ENCODE results near the gene KNOP1.

Gene KNOP1

GRCh38 chr16:19754644-19755036 is 36.6 kb upstream of the KNOP1 start:
- H3K79me2 ChIP-seq (ENCODE audit: insufficient read depth, low read length), result no peaks in the 10 kb centered on the region
- H3K9me2 ChIP-seq (ENCODE audit: low read depth, low read length), result no peaks in the 10 kb centered on the region
- H3K4me2 ChIP-seq (ENCODE audit: low read length), result no peak overlapping the region
- H3K4me1 ChIP-seq (ENCODE audit: insufficient read depth, low read length, severe bottlenecking), result no peaks in the 10 kb centered on the region
- H4K20me1 ChIP-seq (ENCODE audit: insufficient read depth, low read length), result no peaks in the 10 kb centered on the region
- H3K9ac ChIP-seq (ENCODE audit: low read length), result no peak overlapping the region
- H3K27ac ChIP-seq (ENCODE audit: low read depth, low read length, poor library complexity, severe bottlenecking), result no peak overlapping the region
- no peak overlapping the region for H3K4me3 ChIP-seq (ENCODE audit: low read depth, low read length, poor library complexity, severe bottlenecking)
- H3F3A ChIP-seq (ENCODE audit: insufficient read depth, low read length), result no peaks in the 10 kb centered on the region
- TF ChIP-seq EZH2 (IDR thresholded peaks at IDR 0.05; ENCODE audit: borderline replicate concordance, low read length), result no peak
- TF ChIP-seq CTCF (IDR thresholded peaks at IDR 0.05; ENCODE audit: low read length), result no peak
- H2AFZ ChIP-seq (ENCODE audit: low read length), result no peak overlapping the region
- H3K9me3 ChIP-seq (ENCODE audit: low read length), result no peaks in the 10 kb centered on the region
- H3K27me3 ChIP-seq (ENCODE audit: insufficient read depth, low read length), result no peaks in the 10 kb centered on the region
- no peaks in the 10 kb centered on the region for H3K36me3 ChIP-seq (ENCODE audit: insufficient read depth, low read length)

- Histone ChIP-seq H3K9me3 (ENCODE audit: low read length) (no peaks in the 10 kb centered on the region), H3K9ac (ENCODE audit: low read length) (no peak overlapping the region), H3K4me3 (ENCODE audit: low read depth, low read length, poor library complexity, severe bottlenecking) (no peak overlapping the region), H3K9me2 (ENCODE audit: low read depth, low read length) (no peaks in the 10 kb centered on the region), H3K36me3 (ENCODE audit: insufficient read depth, low read length) (no peaks in the 10 kb centered on the region), H3K79me2 (ENCODE audit: insufficient read depth, low read length) (no peaks in the 10 kb centered on the region), H3K27me3 (ENCODE audit: insufficient read depth, low read length) (no peaks in the 10 kb centered on the region), H3K4me2 (ENCODE audit: low read length) (no peak overlapping the region), H2AFZ (ENCODE audit: low read length) (no peak overlapping the region), H3F3A (ENCODE audit: insufficient read depth, low read length) (no peaks in the 10 kb centered on the region), H3K4me1 (ENCODE audit: insufficient read depth, low read length, severe bottlenecking) (no peaks in the 10 kb centered on the region), H3K27ac (ENCODE audit: low read depth, low read length, poor library complexity, severe bottlenecking) (no peak overlapping the region), H4K20me1 (ENCODE audit: insufficient read depth, low read length) (no peaks in the 10 kb centered on the region)
- TF ChIP-seq EZH2 (IDR thresholded peaks at IDR 0.05; ENCODE audit: borderline replicate concordance, low read length), result no peak
- TF ChIP-seq CTCF (IDR thresholded peaks at IDR 0.05; ENCODE audit: low read length), result no peak
Observed at GRCh38 chr16:19753815-19754643, 36.0 kb upstream of the KNOP1 start.

DNA sequence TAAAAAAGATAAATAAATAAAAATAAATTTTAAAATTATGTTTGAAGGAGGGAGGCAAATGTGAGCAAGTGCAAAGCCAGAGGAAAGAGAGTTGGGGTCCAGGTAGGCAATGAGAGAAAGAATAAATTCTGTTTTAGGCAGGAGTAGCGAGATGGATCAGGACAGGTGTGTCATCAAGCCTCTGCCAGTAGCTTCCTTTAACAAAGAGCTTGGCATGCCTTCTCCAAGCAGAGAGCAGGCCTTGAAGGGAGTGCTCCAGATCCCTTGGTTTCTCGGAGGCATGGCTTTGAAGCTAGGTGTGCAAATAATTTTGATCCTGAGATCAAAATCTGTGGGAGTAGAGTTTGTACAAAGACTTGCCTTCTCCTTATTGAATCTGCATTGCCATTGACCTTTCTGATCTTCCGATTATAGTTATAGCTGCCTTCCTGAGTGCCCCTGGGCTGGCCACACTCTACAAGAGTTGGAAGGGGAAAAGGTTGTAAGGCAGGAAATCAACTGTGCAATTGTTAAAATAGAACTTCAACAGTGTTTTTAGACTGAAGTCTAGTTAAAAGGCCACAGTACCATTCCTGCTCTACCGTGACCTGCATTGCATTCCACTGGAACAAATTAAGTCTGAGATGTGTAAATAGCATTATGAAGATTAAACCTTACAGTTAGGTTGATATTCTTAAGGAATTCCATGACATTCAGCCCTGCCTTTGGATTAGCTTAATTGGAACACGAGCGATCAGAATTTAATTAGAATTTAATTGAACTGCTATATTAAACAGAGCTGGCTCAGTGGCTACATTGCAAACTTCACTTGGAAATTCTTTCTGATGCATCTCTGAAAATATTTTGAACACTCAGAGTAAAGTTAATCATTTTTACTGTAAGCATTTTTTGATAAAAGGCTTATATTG is 33.7 kb upstream of the KNOP1 start:
- Histone ChIP-seq H2AFZ (ENCODE audit: low read length) (no peak overlapping the region), H3K9me3 (ENCODE audit: low read length) (no peaks in the 10 kb centered on the region), H3K27ac (ENCODE audit: low read depth, low read length, poor library complexity, severe bottlenecking) (no peak overlapping the region), H3K27me3 (ENCODE audit: insufficient read depth, low read length) (no peaks in the 10 kb centered on the region), H3K4me3 (ENCODE audit: low read depth, low read length, poor library complexity, severe bottlenecking) (no peak overlapping the region), H3K9me2 (ENCODE audit: low read depth, low read length) (no peaks in the 10 kb centered on the region), H3K9ac (ENCODE audit: low read length) (no peak overlapping the region), H3K36me3 (ENCODE audit: insufficient read depth, low read length) (no peaks in the 10 kb centered on the region), H4K20me1 (ENCODE audit: insufficient read depth, low read length) (no peaks in the 10 kb centered on the region), H3K4me1 (ENCODE audit: insufficient read depth, low read length, severe bottlenecking) (no peaks in the 10 kb centered on the region), H3F3A (ENCODE audit: insufficient read depth, low read length) (no peaks in the 10 kb centered on the region), H3K4me2 (ENCODE audit: low read length) (no peak overlapping the region), H3K79me2 (ENCODE audit: insufficient read depth, low read length) (no peaks in the 10 kb centered on the region)
- TF ChIP-seq EZH2 (IDR thresholded peaks at IDR 0.05; ENCODE audit: borderline replicate concordance, low read length) (no peak), CTCF (IDR thresholded peaks at IDR 0.05; ENCODE audit: low read length) (no peak)
